Measurements from ENCODE around the gene SRGAP1.

SRGAP1 gene

GRCh38 chr12:63911341-63911740 is 66.8 kb downstream of the SRGAP1 start:
- DNase-seq = no peak

- no peak for DNase-seq
These were observed 68.2 kb downstream of the SRGAP1 start for GRCh38 chr12:63912651-63913050.

- DNase-seq = no peak
These were observed 69.4 kb downstream of the SRGAP1 start for GRCh38 chr12:63913929-63914328.

GRCh38 chr12:63915105-63915800 is 70.8 kb downstream of the SRGAP1 start:
- DNase-seq = peak; percentile 81

GRCh38 chr12:63916561-63917476 is 72.3 kb downstream of the SRGAP1 start:
- peak; percentile 59 for DNase-seq

GRCh38 chr12:63917477-63917862 is 73.0 kb downstream of the SRGAP1 start:
- DNase-seq = no peak

- peak; percentile 99 for DNase-seq
These were observed 73.6 kb downstream of the SRGAP1 start for GRCh38 chr12:63917864-63918799.

GRCh38 chr12:63918800-63919300 is 74.3 kb downstream of the SRGAP1 start:
- DNase-seq = peak; percentile 98

GRCh38 chr12:63919756-63920155 is 75.3 kb downstream of the SRGAP1 start:
- DNase-seq = peak; percentile 67

GRCh38 chr12:63921157-63921556 is 76.7 kb downstream of the SRGAP1 start:
- no peak for DNase-seq

- DNase-seq = peak; percentile 87
These were observed 78.0 kb downstream of the SRGAP1 start for GRCh38 chr12:63922474-63922873.

GRCh38 chr12:63924781-63925180 is 80.3 kb downstream of the SRGAP1 start:
- no peak for DNase-seq

- DNase-seq = no peak
These were observed 83.0 kb downstream of the SRGAP1 start for GRCh38 chr12:63927511-63927910.

- DNase-seq = no peak
These were observed 83.8 kb downstream of the SRGAP1 start for GRCh38 chr12:63928305-63928704.

- DNase-seq = peak; percentile 38
These were observed 84.9 kb downstream of the SRGAP1 start for GRCh38 chr12:63929426-63929825.

- peak; percentile 85 for DNase-seq
These were observed 86.5 kb downstream of the SRGAP1 start for GRCh38 chr12:63930971-63931370.

GRCh38 chr12:63931703-63932102 is 87.2 kb downstream of the SRGAP1 start:
- DNase-seq = no peak

GRCh38 chr12:63934936-63935335 is 90.4 kb downstream of the SRGAP1 start:
- DNase-seq = no peak

GRCh38 chr12:63935361-63935760 is 90.9 kb downstream of the SRGAP1 start:
- peak; percentile 24 for DNase-seq

GRCh38 chr12:63937378-63938316 is 93.1 kb downstream of the SRGAP1 start:
- DNase-seq = peak; percentile 17

GRCh38 chr12:63940310-63941005 is 96.0 kb downstream of the SRGAP1 start:
- no peak for DNase-seq

All from fibroblast of skin of right biceps (primary cell).